ENCODE measurements around the gene GGT6.

DNA sequence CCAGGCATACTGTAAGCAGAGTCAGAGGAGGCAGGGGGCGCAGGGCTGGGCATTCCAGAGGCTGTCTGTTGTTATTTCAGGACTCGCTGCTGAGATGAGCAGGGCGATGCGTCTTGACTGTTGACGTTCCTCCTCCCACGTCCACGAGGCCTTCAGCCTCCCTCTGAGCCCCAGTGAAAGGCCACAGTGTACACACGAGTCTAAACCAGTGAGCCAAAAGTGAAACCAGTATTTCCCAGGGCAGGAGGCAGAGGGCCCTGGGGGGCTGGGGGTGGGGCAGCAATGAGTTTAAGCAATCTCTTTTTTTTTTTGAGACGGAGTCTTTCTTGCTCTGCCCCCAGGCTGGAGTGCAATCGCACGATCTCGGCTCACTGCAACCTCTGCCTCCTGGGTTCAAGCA, 45.4 kb upstream of the GGT6 start:
- TF ChIP-seq, protein P1, sequence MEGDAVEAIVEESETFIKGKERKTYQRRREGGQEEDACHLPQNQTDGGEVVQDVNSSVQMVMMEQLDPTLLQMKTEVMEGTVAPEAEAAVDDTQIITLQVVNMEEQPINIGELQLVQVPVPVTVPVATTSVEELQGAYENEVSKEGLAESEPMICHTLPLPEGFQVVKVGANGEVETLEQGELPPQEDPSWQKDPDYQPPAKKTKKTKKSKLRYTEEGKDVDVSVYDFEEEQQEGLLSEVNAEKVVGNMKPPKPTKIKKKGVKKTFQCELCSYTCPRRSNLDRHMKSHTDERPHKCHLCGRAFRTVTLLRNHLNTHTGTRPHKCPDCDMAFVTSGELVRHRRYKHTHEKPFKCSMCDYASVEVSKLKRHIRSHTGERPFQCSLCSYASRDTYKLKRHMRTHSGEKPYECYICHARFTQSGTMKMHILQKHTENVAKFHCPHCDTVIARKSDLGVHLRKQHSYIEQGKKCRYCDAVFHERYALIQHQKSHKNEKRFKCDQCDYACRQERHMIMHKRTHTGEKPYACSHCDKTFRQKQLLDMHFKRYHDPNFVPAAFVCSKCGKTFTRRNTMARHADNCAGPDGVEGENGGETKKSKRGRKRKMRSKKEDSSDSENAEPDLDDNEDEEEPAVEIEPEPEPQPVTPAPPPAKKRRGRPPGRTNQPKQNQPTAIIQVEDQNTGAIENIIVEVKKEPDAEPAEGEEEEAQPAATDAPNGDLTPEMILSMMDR (IDR thresholded peaks at IDR 0.05; ENCODE audit: low read depth, low read length), result no peak
- TF ChIP-seq EZH2phosphoT487 (IDR thresholded peaks at IDR 0.05; ENCODE audit: low read depth), result no peak

Data from OCI-LY3 (cell line).